Fibroblast of lung (primary cell): ENCODE data around the gene KIF13A. TPM values are rescaled to one million over a fixed set of nuclear protein-coding genes. Genes with fewer than 3 reads are reported as not detected.
A peak's percentile ranks its signal among the peaks of the same experiment; 100 is the strongest.

ENCODE experiments used
- DNase-seq, 2 donors: peaks; one replicate each; pipeline versions ENCODE4 v3.0.0 to v3.0.0-alpha.2; 2010; ENCODE audit warnings: low read depth in 2 of 2
- H2AFZ ChIP-seq: 2 replicates; pipeline ENCODE4 v1.5.1; 2012; ENCODE audit warnings: low read length, control low read depth, inconsistent platforms
- H3K27ac ChIP-seq: 2 replicates; pipeline ENCODE4 v1.5.1; 2011; ENCODE audit warnings: low read length, control low read depth; ENCODE audit not compliant: insufficient read depth
- H3K27me3 ChIP-seq: 2 replicates; pipeline ENCODE4 v1.5.1; 2011; ENCODE audit warnings: mild to moderate bottlenecking, low read length; ENCODE audit not compliant: control insufficient read depth, insufficient read depth
- H3K36me3 ChIP-seq: 2 replicates; pipeline ENCODE4 v1.5.1; 2011; ENCODE audit warnings: low read length; ENCODE audit not compliant: control insufficient read depth, insufficient read depth
- H3K4me1 ChIP-seq: 2 replicates; pipeline ENCODE4 v1.5.1; 2011; ENCODE audit warnings: low read length; ENCODE audit not compliant: control insufficient read depth, insufficient read depth; ENCODE audit errors: extremely low read depth
- H3K4me2 ChIP-seq: 2 replicates; pipeline ENCODE4 v1.5.1; 2011; ENCODE audit warnings: low read length, control low read depth; ENCODE audit not compliant: insufficient read depth; ENCODE audit errors: extremely low read depth
- H3K4me3 ChIP-seq, 4 experiments: fragments of 200-600 bp in 1 of 4; sonication (generic) in 1 of 4; replicated peaks in 1 of 4; 2 replicates each; pipeline ENCODE4 v1.5.1; 2011 to 2016; ENCODE audit warnings: low read length in 4 of 4, low read depth in 3 of 4, mild to moderate bottlenecking in 3 of 4, control low read depth in 2 of 4, inconsistent platforms in 1 of 4, mixed read lengths in 1 of 4; ENCODE audit not compliant: insufficient read depth in 1 of 4; ENCODE audit errors: control extremely low read depth in 1 of 4
- H3K79me2 ChIP-seq: 2 replicates; pipeline ENCODE4 v1.5.1; 2012; ENCODE audit warnings: mild to moderate bottlenecking, low read length, inconsistent platforms; ENCODE audit not compliant: control insufficient read depth, insufficient read depth
- H3K9ac ChIP-seq: 2 replicates; pipeline ENCODE4 v1.5.1; 2011; ENCODE audit warnings: mild to moderate bottlenecking, low read length, control low read depth; ENCODE audit not compliant: insufficient read depth
- H3K9me3 ChIP-seq: 2 replicates; pipeline ENCODE4 v1.5.1; 2012; ENCODE audit warnings: low read depth, low read length; ENCODE audit not compliant: control insufficient read depth, insufficient read depth
- H4K20me1 ChIP-seq: 2 replicates; pipeline ENCODE4 v1.5.1; 2011; ENCODE audit warnings: low read length; ENCODE audit not compliant: control insufficient read depth, insufficient read depth; ENCODE audit errors: extremely low read depth
- CTCF ChIP-seq, 2 donors: IDR thresholded peaks in 1 of 2; conservative IDR thresholded peaks in 1 of 2; 1 replicate in 1 of 2; 2 replicates in 1 of 2; pipeline ENCODE4 v1.5.1; 2011 to 2012; ENCODE audit warnings: low read length in 2 of 2, control low read depth in 1 of 2, inconsistent platforms in 1 of 2, low read depth in 1 of 2, mild to moderate bottlenecking in 1 of 2
- EZH2 ChIP-seq: IDR thresholded peaks from 2 replicates; pipeline ENCODE4 v1.5.1; 2012; ENCODE audit warnings: low read length, control low read depth, mild to moderate bottlenecking; ENCODE audit errors: missing control alignments
- polyA plus RNA-seq, 2 donors: library from polyadenylated mRNA; depleted of rRNA in 1 of 2; stranded (reverse) in 1 of 2; unstranded in 1 of 2; fragments of >200 nt; gene quantifications; 2 replicates each; pipeline ENCODE4 v1.2.1, GENCODE V29; 2011 to 2012; ENCODE audit warnings: missing spikeins in 1 of 2
- total RNA-seq: library from RNA; depleted of rRNA; stranded (reverse); fragments of >200 nt; gene quantifications from 2 replicates; pipeline ENCODE4 v1.2.1, GENCODE V29; 2014

The KIF13A gene
- total and polyA plus RNA-seq, 2 donors (not counting 1 experiment from before 2014, with no cell fraction given): 52.3 to 114 TPM

GRCh38 chr6:17972074-17972952 is 15.1 kb downstream of the KIF13A start:
- no peak for DNase-seq
- H3K79me2 ChIP-seq: peaks cover 75% of the 10 kb centered on the region
- no peaks in the 10 kb centered on the region for H3K27me3 ChIP-seq
- no peak overlapping the region for H3K4me3 ChIP-seq
- TF ChIP-seq CTCF (conservative IDR thresholded peaks at IDR 0.05 in 1 of 2, IDR thresholded peaks at IDR 0.05 in 1 of 2; ENCODE audit: low read depth in 1 of 2, low read length in 2 of 2) (no peak), EZH2 (no peak)
- H3K9ac ChIP-seq: no peak overlapping the region
- no peak overlapping the region for H2AFZ ChIP-seq
- H3K4me1 ChIP-seq: peaks cover 5% of the 10 kb centered on the region
- no peaks in the 10 kb centered on the region for H4K20me1 ChIP-seq
- no peaks in the 10 kb centered on the region for H3K36me3 ChIP-seq
- peak overlapping the region; percentile 30 for H3K27ac ChIP-seq
- no peaks in the 10 kb centered on the region for H3K9me3 ChIP-seq
- H3K4me2 ChIP-seq: peak overlapping the region; percentile 4

- H3K36me3 ChIP-seq: no peaks in the 10 kb centered on the region
- H3K27ac ChIP-seq: peak overlapping the region; percentile 12
- no peak overlapping the region for H2AFZ ChIP-seq
- peaks cover 9% of the 10 kb centered on the region for H3K4me1 ChIP-seq
- DNase-seq: peak; percentile 81 to 86
- peaks cover 79% of the 10 kb centered on the region for H3K79me2 ChIP-seq
- H3K27me3 ChIP-seq: no peaks in the 10 kb centered on the region
- H3K4me3 ChIP-seq: no peak overlapping the region
- H3K9ac ChIP-seq: no peak overlapping the region
- H3K4me2 ChIP-seq: no peak overlapping the region
- H3K9me3 ChIP-seq: no peaks in the 10 kb centered on the region
- TF ChIP-seq CTCF (conservative IDR thresholded peaks at IDR 0.05 in 1 of 2, IDR thresholded peaks at IDR 0.05 in 1 of 2; ENCODE audit: low read depth in 1 of 2, low read length in 2 of 2): no peak
- TF ChIP-seq EZH2: no peak
- H4K20me1 ChIP-seq: no peaks in the 10 kb centered on the region
These were observed 16.0 kb downstream of the KIF13A start for GRCh38 chr6:17971128-17972073.

GRCh38 chr6:17968876-17969275 is 18.6 kb downstream of the KIF13A start:
- no peak overlapping the region for H3K4me2 ChIP-seq

More at GRCh38 chr6:17968876-17969275, 18.6 kb downstream of the KIF13A start:
- H3K36me3 ChIP-seq: no peaks in the 10 kb centered on the region
- no peak overlapping the region for H2AFZ ChIP-seq
- H3K4me3 ChIP-seq: no peak overlapping the region
- no peak overlapping the region for H3K9ac ChIP-seq
- peaks cover 17% of the 10 kb centered on the region for H3K4me1 ChIP-seq
- no peaks in the 10 kb centered on the region for H3K27me3 ChIP-seq
- H3K9me3 ChIP-seq: no peaks in the 10 kb centered on the region
- TF ChIP-seq CTCF (conservative IDR thresholded peaks at IDR 0.05 in 1 of 2, IDR thresholded peaks at IDR 0.05 in 1 of 2; ENCODE audit: low read depth in 1 of 2, low read length in 2 of 2): no peak
- no peak for TF ChIP-seq EZH2
- DNase-seq: no peak
- peaks cover 74% of the 10 kb centered on the region for H3K79me2 ChIP-seq
- no peak overlapping the region for H3K27ac ChIP-seq
- no peaks in the 10 kb centered on the region for H4K20me1 ChIP-seq
